Astrocyte of the hippocampus (primary cell): ENCODE data around the gene TMEM141.
"Not testable (repeated sequence)": the region's sequence is repeated elsewhere in the genome, so short reads cannot be mapped to it uniquely, and the experiment has no call there.

Experiments
- DNase-seq: peaks from one replicate; pipeline ENCODE4 v3.0.0; 2011; ENCODE audit warnings: low read depth, low spot score

Gene TMEM141

DNA sequence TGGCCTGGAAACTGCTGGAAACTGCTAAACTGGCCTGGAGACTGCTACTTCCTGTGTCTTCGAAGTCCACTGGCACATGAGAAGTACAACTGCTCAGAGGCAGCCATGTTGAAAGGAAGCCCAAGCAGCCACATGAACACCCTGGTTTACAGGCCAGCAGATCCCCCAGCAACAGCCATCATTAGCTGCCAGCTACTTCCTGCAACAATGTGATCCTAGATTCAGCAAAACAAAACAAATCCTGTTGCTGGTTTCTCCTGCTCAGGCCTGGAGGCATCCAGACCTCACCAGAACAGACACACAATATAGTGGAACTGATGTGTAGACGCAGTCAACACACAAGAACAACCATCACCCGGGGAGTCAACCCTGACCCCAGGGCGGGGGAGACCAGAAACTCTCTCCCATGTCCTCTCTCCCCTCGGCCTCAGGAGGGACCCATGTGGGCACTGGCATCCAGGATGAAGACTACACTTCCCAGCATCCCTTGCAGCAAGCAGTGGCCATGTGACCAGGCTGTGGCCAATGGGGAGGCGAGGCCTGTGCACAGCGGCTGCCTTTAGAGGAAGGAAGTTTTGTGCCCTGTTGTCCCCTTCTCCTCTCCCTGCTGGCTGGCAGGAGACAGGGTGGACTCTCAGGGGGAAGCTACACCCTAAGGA, 17.6 kb upstream of the TMEM141 start:
- DNase-seq = peak; percentile 21

DNA sequence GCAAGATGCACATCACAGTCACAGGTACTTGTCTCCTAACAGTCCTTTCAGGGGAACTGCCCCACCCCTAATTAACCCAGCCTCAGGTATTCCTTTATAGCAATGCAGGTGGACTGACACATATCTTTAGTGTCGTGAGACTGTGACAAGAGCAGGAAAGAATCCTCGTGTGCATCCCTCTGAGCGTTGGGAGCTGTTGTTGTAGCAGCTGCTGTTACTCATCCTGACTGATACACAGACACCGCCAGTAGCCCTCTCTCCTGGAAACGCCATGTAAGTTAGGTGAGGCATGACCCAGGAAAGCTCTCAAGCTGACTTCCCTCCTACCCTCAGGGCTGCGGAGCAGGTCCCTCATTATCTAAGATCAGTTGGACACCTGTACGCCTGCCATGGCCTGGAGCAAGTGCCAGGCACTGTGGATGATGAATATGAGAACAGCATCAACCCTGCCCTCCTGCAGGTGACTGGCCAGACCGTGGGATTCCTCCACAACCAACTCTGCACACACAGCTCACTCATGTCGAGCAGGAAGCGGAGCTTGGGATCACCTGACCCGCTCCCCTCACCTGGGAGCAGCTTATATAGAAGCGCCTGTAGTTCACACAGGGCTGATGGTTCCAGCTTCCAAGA, 16.6 kb upstream of the TMEM141 start:
- no peak for DNase-seq

DNA sequence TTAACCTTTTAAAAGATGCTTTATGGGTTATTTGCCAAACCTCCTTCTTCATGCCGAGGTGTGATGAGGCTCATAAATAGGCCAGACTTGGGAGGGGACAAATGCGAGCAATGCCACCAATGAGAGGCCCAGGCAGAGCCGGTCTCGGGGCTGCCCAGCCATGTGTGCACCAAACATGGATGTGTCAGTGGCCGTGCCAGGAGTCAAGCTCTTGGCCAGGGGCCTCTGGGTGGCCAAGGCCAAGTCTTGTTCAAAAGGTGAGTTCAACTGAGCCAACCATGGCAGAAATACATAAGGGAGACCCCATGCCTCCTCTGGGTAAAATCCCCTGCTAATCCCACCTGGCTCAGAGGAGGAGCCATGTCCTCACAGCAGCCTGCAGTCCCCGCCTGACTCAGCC, 16.0 kb upstream of the TMEM141 start:
- DNase-seq = no peak

DNA sequence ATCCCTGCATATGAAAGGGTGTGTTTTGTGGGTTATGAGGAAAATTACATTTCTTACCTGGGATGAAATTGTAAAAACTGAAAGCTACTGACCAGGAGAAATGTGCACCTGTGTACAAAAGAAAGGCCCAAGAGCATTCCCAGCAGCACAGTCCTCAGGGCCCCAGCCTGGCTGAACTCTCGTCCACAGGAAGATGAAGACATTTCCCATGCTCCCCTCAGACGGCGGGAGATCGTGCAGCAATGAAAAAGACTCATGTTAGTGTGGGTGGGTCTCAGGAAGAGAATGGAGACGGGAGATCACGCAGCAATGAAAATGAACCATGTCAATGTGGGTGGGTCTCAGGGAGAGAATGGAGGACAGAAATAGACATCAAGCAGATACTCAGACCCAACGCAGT, 14.2 kb upstream of the TMEM141 start:
- DNase-seq = no peak

DNA sequence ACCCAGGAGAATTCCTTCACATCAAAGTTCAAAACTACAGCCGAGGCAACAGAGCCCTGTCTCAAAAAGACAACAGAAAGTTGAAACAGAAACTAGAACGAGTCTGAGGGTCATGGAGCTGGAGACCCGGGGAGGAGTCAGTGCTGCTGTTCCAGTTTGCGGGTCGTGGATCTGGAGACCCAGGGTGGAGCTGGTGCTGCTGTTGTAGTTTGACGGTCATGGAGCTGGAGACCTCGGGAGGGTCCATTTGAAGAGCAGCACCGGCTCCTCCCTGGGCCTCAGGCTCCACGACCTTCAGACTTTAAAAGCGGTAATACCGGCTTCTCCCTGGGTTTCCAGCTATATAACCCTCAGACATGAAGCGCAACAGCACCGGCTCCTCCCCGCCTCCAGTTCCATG, 13.8 kb upstream of the TMEM141 start:
- no peak for DNase-seq

DNA sequence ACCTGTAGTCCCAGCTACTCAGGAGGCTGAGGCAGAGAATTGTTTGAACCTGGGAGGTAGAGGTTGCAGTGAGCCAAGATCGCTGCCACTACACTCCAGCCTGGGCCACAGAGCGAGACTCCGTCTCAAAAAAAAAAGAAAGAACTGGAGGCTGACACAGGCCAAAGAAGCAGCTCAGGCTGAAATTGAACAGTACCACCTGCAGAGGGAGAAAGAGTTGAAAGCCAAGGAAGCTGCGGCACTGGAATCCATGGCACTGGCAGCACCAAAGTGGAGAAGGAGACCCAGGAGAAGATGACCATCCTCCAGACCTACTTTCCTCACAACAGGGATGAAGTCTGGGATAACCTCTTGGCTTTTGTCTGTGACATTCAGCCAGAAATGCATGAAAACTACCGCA, 11.3 kb upstream of the TMEM141 start:
- DNase-seq = no peak

DNA sequence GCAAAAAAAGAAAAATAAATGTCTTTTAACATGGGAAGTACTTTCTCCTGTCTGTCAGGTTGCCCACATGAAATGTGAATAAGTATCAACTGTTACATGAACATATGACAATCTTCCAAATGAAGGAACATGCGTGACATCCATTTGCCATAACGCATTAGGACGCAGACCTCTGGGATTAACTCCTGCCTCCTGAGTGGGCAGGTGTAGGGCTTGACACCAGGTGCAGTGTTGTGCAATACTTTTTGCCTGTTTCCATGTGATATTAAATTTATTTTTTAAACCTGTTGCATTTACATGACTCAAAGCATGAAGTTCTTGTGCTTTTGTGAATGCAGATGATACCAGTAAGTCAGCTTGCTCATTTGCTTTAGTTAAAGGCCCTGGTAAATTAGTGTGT, 8.7 kb upstream of the TMEM141 start:
- no peak for DNase-seq

DNA sequence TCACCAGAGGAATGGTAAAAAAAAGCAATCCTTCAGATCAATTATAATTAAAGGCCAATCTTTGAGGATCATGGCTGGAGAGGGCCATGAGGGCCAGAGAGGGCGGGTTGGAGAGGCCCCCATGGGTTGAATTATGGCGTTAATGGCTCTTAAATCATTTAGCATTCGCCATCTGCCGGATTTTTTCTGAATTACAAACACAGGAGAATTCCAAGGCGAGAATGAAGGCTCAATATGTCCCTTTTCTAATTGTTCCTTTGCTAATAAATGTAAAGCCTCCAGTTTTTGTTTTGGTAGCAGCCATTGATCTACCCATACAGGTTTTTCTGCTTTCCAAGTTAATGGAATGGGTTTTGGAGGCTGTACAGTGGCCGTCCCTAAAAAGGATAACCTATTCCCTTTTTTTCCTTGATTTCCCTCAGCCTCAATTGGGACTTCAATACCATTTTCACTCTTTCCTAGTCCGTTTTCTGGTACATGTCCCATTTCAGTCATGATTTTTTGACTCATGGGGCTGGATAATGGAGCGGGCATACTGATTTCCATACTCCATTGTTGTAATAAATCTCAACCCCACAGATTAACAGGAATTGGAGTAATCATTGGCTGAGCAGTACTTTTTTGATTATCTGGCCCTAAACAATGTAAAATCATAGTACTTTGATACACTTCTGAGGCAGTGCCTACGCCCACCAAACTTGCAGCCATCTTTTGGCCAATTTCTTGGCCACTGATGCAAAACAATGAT, 6.7 kb upstream of the TMEM141 start:
- no peak for DNase-seq

DNA sequence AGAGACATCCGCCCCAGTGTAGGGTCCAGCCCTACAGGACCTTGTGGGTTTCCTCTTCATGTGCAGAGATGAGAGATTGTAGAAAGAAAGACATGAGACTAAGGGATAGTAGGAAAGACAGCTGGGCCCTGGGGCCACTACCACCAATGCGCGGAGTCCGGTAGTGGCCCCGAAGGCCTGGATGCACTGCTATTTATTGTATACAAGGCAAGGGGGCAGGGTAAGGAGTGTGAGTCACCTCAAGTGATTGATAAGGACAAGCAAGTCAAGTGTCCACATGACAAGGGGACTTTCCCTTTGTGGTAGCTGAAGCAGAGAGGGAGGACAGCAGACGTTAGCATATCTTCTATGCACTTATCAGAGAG, 6.2 kb upstream of the TMEM141 start:
- DNase-seq = no peak

DNA sequence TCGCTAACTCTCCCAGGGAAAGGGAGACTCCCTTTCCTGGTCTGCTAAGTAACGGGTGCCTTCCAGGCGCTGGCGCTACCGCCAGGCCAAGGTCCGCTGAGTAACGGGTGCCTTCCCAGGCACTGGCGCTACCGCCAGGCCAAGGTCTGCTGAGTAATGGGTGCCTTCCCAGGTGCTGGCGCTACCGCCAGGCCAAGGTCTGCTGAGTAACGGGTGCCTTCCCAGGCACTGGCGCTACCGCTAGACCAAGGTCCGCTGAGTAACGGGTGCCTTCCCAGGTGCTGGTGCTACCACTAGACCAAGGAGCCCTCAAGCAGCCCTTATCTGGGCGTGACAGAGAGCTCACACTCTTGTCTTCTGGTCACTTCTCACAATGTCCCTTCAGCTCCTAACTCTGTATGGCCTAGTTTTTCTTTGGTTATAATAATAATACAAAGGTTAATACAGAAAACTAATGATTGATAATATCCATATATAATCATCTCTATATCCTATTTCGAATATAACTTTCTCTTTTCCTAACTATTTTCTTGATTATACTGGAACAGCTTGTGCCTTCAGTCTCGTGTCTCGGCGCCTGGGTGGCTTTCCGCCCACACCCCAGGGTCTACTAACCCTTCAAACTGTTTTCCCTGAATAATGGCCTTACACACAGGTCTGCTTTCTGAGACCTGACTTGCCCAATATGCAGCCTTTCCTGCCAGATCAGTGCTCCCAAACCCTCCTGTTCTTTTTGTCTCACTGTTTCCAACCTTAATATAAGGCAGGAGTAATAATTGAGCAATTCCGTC, 5.4 kb upstream of the TMEM141 start:
- not testable (repeated sequence) for DNase-seq

DNA sequence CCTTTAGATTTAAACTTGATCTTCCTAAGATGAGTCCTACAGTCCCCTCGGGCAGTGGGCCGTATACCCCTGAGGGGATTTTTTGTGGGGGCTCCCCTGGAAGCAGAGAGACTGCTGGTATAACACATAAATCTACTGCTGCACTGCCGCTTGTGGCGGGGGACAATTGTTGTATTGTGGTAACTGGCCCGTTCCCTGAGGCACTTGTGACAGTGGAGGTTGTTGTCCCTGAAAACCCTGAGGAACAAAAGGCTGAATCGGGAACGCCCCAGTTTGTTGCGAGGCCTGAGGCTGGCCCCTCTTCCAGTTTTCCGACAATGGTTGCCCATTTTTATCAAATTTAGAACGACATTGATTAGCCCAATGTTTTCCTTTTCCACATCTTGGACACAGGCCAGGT, 4.7 kb upstream of the TMEM141 start:
- no peak for DNase-seq

DNA sequence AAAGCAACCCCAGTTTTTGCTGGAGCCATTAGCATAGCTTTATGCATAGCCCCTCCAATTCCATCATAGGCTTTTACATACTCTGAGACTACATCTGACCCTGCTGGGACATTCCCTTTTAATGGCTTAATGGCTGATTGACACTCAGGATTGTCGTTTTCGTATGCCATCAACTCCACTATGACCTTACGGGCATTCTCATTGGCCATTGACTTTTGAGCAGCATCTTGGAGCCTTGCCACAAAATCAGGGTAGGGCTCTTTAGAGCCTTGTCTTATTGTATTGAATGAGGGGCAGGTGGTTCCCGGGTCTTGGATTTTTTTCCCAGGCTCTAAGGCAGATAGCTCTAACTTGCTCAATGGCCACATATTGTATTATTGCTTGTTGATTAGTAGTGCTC, 4.2 kb upstream of the TMEM141 start:
- DNase-seq = not testable (repeated sequence)

DNA sequence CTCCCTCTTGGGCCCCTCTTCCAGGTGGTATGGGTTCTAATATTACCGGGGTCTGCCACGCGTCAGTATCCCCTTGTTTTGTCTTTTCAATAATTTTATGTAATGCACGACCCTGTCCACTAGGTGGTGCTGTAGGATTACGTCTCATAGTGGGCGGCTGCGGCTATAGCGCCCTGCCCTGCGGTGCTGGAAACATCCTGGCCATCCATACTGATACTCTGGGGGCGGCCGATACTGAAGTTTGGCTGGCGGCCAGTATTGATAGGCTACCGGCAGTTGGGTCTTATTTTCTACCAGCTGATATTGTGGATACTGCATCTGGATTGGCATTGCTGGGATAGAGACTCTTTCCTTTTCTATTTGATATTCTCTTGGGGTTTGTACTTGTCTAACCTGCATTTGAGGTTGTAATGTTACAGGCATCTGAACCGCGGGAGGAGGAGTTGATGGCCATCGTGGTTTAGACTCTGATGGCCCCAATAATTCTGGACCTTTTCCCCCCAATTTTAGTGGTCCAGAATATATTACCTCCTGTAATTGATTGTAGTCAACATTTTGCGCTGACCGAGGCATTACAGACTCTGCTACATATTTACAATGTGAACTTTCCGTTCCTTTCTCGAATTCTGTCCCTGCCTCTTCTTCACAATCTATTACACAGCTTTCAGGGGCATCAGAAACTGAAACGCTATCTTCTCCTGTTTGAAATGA, 3.3 kb upstream of the TMEM141 start:
- DNase-seq = peak; percentile 73

DNA sequence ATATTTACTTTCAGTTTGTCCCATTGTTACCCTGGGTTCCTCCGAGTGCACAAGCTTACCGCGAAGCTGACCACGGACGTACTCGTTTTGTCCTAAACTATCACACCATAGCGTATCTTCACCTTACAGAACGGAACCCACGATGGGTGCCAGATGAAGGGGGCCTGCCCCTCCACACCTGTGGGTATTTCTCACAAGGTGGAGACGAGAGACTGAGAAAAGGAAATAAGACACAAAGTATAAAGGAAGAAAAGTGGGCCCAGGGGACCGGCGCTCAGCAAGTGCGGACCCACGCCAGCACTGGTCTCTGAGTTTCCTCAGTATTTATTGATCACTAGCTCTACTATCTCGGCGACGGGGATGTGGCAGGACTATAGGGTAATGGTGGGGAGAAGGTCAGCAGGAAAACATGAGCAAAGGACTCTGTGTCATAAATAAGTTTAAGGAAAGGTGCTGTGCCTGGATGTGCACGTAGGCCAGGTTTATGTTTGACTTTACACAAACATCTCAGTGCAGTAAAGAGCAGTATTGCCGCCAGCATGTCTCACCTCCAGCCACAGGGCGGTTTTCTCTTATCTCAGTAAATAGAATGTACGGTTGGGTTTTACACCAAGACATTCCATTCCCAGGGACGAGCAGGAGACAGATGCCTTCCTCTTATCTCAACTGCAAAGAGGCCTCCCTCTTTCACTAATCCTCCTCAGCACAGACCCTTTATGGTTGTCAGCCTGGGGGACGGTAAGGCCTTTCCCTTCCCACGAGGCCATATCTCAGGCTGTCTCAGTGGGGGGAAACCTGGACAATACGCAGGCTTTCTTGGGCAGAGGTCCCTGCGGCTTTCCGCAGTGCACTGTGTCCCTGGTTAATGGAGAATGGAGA, 2.3 kb upstream of the TMEM141 start:
- DNase-seq = not testable (repeated sequence)

DNA sequence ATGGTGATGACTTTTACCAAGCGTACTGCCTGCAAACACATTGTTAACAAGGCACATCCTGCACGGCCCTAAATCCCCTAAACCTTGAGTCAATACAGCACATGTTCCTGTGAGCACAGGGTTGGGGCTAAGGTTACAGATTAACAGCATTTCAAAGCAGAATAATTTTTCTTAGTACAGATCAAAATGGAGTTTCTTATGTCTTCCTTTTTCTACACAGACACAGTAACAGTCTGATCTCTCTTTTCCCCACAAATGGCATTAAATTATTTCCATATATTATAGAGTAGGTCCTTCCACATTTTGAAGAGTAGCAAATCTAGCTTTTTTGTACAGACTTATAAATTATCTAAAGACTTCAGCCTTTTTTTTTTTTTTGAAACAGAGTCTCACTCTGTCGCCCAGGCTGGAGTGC, 1.6 kb upstream of the TMEM141 start:
- no peak for DNase-seq

DNA sequence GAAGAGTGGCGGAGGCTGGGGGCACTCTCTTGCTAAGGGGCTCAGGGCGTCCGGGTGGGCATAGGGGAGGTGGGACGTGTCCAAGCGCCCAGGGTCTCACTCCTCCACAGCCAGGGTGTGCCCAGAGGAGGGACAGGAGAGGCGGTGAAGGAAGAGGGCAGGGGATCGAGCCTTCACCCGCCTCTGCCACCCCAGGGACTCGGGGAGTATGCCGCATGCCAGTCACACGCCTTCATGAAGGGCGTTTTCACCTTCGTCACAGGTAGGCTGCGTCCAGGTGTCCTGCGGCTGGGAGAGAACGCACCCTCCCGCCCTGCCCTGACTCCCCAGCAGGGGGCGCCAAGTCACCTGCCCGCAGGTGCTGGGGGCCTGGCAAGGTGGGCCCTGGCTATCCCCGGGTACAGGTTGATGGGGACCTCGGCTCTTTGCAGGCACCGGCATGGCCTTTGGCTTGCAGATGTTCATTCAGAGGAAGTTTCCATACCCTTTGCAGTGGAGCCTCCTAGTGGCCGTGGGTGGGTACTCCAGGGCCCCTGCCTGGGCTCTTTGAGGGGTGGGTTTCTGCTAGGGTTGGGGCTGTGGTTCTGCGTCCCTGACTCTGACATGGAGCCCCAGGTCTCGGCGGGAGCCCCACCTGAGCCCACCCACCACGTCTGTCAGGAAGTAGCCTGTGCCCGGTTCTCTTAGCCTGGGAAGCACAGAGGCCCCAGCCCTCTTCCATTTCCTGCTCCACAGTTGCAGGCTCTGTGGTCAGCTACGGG, 552 bp downstream of the TMEM141 start:
- peak; percentile 45 for DNase-seq

DNA sequence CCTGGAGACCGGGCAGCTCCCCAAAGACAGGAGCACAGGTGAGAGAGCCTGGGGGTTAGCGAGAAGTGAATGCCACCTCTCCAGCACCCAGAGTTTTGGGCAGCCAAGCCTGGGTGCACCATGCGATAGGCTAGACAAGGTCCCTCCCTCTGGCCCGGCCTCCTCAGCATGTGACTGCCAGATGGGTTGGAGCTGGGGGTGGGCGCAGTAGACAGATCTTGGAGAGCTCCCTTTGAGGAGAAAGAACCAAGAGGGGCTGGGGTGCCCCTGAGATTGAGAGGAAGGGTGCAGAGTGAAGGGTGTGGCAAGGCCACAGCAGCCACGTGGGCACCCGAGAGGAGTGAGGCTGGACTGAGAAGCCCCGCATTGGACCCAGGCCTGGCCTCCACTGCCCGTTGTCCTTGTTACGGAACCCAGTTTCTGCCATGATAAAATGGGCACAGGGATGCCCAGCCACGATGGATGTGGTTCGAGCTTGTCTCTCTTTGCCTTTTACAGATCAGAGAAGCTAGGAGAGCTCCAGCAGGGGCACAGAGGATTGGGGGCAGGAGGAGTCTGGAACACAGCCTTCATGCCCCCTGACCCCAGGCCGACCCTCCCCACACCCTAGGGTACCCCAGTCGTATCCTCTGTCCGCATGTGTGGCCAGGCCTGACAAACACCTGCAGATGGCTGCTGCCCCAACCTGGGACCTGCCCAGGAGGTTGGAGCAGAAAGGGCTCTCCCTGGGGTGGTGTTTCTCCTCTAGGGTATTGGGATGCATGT, 1.4 kb downstream of the TMEM141 start:
- DNase-seq = no peak

DNA sequence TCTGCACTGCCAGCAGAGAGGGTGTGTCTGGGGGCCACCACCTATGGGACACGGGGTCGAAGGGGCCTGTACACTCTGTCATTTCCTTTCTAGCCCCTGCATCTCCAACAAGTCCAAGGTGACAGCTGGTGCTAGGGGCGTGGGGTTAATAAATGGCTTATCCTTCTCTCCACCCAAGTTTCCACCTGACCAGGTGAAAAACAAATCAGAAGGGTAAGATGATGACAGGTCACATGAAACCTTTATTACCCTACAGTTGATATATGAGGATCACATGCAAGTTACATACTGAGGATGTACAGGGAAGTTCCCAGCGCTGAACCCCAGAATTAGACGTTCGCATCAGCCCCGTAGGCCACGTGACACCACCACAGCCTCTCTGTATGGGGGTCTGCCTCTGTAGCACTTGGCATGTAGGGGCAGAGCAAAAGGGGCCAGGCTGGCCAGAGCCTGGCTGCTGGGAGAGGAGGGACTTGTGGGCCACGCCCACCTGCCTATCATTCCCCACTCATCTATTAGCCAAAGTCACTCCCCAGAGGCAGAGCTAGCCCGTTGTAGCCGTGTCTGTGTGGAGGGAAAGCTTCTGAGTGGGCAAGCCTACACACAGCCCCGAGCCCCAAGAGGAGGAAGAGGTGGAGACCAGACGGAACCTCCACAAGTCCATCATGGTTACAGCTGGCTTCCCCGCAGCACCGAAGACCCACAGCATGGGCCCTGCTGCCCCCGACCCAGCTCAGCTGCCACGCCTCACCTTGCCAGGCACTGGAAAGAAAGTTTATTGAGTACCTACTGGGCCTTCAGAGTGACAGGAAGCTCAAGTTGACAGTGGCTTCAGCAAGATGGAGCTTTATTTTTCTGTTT, 2.2 kb downstream of the TMEM141 start:
- DNase-seq = no peak
